PFSK-1 (cell line): ENCODE data around the gene TENT4B.

Experiments used
- FOXP2 ChIP-seq: optimal IDR thresholded peaks from 2 replicates; pipeline ENCODE3; 2011; ENCODE audit warnings: borderline replicate concordance, control low read depth, inconsistent platforms; ENCODE audit not compliant: insufficient read depth; ENCODE audit errors: extremely low read length, extremely low read depth
- POLR2AphosphoS5 ChIP-seq: IDR thresholded peaks from 2 replicates; pipeline ENCODE4 v1.6.1; 2012; ENCODE audit warnings: low read depth, mild to moderate bottlenecking, control low read depth, low read length, moderate library complexity
- SIN3A ChIP-seq: IDR thresholded peaks from 2 replicates; pipeline ENCODE4 v1.6.1; 2012; ENCODE audit warnings: mild to moderate bottlenecking, low read length, moderate library complexity, borderline replicate concordance; ENCODE audit not compliant: insufficient read depth
- TAF1 ChIP-seq: IDR thresholded peaks from 2 replicates; pipeline ENCODE4 v1.6.1; 2012; ENCODE audit warnings: low read length, control low read depth, borderline replicate concordance; ENCODE audit not compliant: insufficient read depth
- TF ChIP-seq, protein P1 (sequence below), 2 experiments: IDR thresholded peaks; 2 replicates each; pipeline versions ENCODE4 v1.6.1 to v1.8.0; 2011 to 2012; ENCODE audit warnings: low read depth in 2 of 2, low read length in 2 of 2, control low read depth in 1 of 2, inconsistent platforms in 1 of 2, mild to moderate bottlenecking in 1 of 2, moderate library complexity in 1 of 2; ENCODE audit not compliant: insufficient read depth in 1 of 2

TENT4B gene

DNA sequence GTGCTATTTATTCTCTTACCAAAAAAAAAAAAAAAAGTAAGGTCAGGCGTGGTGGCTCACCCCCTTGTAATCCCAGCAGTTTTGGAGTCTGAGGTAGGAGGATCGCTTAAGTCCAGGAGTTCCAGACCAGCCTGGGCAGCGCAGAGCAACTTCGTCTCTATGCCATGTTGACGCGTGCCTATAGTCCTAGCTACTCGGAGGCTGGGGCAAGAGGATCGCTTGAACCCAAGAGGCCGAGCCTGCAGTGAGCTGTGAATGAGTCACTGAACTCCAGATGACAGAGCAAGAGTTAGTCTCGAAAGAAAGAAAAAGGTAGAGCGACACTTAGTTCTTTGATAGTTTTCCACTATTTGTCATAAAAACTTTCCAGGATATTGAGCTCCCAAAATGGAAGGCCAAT lies 1.4 kb upstream of the TENT4B start:
- TF ChIP-seq POLR2AphosphoS5 (no peak), TAF1 (no peak), FOXP2 (no peak), SIN3A (no peak)
- TF ChIP-seq, protein P1, sequence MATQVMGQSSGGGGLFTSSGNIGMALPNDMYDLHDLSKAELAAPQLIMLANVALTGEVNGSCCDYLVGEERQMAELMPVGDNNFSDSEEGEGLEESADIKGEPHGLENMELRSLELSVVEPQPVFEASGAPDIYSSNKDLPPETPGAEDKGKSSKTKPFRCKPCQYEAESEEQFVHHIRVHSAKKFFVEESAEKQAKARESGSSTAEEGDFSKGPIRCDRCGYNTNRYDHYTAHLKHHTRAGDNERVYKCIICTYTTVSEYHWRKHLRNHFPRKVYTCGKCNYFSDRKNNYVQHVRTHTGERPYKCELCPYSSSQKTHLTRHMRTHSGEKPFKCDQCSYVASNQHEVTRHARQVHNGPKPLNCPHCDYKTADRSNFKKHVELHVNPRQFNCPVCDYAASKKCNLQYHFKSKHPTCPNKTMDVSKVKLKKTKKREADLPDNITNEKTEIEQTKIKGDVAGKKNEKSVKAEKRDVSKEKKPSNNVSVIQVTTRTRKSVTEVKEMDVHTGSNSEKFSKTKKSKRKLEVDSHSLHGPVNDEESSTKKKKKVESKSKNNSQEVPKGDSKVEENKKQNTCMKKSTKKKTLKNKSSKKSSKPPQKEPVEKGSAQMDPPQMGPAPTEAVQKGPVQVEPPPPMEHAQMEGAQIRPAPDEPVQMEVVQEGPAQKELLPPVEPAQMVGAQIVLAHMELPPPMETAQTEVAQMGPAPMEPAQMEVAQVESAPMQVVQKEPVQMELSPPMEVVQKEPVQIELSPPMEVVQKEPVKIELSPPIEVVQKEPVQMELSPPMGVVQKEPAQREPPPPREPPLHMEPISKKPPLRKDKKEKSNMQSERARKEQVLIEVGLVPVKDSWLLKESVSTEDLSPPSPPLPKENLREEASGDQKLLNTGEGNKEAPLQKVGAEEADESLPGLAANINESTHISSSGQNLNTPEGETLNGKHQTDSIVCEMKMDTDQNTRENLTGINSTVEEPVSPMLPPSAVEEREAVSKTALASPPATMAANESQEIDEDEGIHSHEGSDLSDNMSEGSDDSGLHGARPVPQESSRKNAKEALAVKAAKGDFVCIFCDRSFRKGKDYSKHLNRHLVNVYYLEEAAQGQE (IDR thresholded peaks at IDR 0.05; ENCODE audit: insufficient read depth in 1 of 2, low read depth in 2 of 2, low read length in 2 of 2): no peak

DNA sequence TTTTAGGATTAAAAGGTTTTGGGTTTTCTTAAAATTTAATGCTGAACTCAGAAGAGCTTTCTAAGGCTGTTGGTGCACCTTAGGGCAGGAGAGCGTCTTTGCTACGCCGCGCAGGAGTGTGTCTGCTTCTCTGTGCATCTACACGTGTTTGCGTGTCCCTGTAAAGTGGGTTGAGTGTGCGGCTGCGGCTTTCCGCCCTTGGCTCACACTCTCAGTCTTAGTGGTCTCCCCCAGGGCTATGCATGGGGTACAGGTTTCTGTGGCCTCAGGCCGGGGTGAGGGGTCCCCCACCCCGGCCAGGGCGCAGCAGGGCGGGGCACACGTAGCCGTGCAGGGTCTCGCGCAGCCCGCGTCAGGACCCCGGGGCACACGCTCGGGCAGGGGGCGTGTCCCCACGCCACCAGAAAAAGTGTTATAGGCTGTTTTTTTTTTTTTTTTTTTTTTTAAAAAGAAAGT lies 727 bp upstream of the TENT4B start:
- TF ChIP-seq, protein P1 (IDR thresholded peaks at IDR 0.05; ENCODE audit: insufficient read depth in 1 of 2, low read depth in 2 of 2, low read length in 2 of 2): no peak
- TF ChIP-seq SIN3A: no peak

DNA sequence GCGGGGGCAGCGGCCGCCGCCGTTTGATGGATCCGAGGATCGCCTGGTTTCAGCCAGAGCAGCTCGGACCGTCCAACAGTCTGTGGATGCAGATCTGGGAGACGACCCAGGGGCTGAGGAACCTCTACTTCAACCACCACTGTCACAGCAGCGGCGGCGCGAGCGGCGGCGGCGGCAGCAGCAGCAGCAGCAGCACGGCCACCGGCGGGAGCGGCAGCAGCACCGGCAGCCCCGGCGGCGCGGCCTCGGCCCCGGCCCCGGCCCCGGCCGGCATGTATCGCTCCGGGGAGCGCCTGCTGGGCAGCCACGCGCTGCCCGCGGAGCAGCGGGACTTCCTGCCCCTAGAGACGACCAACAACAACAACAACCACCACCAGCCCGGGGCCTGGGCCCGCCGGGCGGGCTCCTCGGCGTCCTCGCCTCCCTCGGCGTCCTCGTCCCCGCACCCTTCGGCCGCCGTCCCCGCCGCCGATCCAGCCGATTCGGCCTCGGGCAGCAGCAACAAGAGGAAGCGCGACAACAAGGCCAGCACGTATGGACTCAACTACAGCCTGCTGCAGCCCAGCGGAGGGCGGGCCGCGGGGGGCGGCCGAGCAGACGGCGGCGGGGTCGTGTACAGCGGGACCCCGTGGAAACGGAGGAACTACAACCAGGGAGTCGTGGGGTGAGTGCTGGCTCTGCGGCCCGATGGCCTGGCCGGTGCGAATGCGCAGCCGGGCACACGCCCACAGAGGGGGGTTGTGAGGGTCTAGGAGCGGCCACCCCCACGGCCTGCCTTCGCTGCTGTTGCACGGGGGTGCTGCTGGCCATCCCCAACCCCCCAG lies 702 bp downstream of the TENT4B start:
- TF ChIP-seq TAF1 (no peak), FOXP2 (no peak), POLR2AphosphoS5 (no peak), SIN3A (no peak)
- TF ChIP-seq, protein P1 (IDR thresholded peaks at IDR 0.05; ENCODE audit: insufficient read depth in 1 of 2, low read depth in 2 of 2, low read length in 2 of 2): no peak

DNA sequence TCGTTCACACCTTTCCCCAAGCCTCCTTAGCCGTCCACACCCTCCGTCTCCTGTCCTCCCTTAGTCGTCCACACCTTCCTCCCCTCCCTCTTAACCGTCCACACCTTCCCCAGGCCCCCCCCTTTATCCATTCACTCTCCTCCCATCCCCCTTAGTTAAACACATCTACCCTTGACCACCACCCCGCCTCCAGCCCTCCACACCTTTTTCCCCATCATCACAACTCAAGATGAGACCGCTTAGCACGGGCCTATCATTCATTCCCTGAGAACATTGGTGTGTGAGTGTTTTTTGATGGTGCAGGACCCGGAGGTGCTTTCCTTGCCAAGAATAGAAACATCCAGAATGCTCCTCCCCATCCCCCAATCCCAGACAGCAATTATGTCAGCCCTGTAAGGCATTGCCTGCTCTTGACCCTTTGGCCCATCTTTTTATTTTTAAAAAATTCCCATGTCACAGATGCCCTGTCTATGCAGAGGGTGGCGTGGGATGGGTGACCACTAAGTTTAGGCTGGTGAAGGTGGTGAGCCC lies 1.4 kb downstream of the TENT4B start:
- TF ChIP-seq FOXP2 (no peak), SIN3A (no peak), TAF1 (no peak), POLR2AphosphoS5 (no peak)
- TF ChIP-seq, protein P1 (IDR thresholded peaks at IDR 0.05; ENCODE audit: insufficient read depth in 1 of 2, low read depth in 2 of 2, low read length in 2 of 2): no peak

DNA sequence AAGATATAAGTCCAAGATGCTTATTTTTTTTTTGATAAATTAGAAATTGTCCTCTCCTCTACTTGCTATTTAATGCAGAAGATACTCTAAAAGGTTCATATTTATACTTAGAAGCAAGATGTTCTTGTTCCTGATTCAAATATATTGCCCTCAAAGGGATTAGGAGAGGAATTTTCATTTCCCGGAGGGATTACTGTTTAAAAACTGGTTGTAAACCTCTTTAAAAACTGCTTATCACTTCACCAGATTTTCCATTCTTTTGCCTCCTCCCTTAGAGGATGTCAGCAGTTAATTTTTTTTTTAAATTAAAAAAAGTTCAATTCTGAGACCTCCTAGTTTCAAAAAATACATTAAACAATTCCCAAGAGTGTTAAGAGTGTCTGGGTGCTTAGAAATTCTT lies 2.8 kb downstream of the TENT4B start:
- no peak for TF ChIP-seq FOXP2
- no peak for TF ChIP-seq POLR2AphosphoS5
- TF ChIP-seq TAF1: no peak
- TF ChIP-seq, protein P1 (IDR thresholded peaks at IDR 0.05; ENCODE audit: insufficient read depth in 1 of 2, low read depth in 2 of 2, low read length in 2 of 2): no peak
- no peak for TF ChIP-seq SIN3A
